Subcutaneous abdominal adipose tissue (tissue), 5 donors: ENCODE data around the gene R3HDM4.

ENCODE experiments used
- H3K27ac ChIP-seq: one replicate; pipeline ENCODE4 v1.7.0; 2013; ENCODE audit warnings: low read depth, mild to moderate bottlenecking, inconsistent platforms, low read length, moderate library complexity
- H3K27me3 ChIP-seq, 5 donors: one replicate each; pipeline ENCODE4 v1.7.0; 2013; ENCODE audit warnings: low read length in 5 of 5, inconsistent platforms in 1 of 5; ENCODE audit not compliant: control insufficient read depth in 5 of 5, insufficient read depth in 4 of 5
- H3K36me3 ChIP-seq, 5 donors: one replicate each; pipeline ENCODE4 v1.7.0; 2013; ENCODE audit warnings: low read length in 5 of 5; ENCODE audit not compliant: control insufficient read depth in 5 of 5, insufficient read depth in 5 of 5
- H3K4me1 ChIP-seq, 5 donors: one replicate each; pipeline ENCODE4 v1.7.0; 2013; ENCODE audit warnings: low read length in 5 of 5, mild to moderate bottlenecking in 3 of 5, moderate library complexity in 1 of 5; ENCODE audit not compliant: control insufficient read depth in 5 of 5, insufficient read depth in 5 of 5
- H3K4me3 ChIP-seq, 5 donors: one replicate each; pipeline ENCODE4 v1.7.0; 2013; ENCODE audit warnings: low read length in 5 of 5, low read depth in 1 of 5
- H3K9ac ChIP-seq, 5 donors: one replicate each; pipeline ENCODE4 v1.7.0; 2013; ENCODE audit warnings: low read length in 5 of 5, mild to moderate bottlenecking in 4 of 5, moderate library complexity in 3 of 5
- H3K9me3 ChIP-seq, 5 donors: one replicate each; pipeline ENCODE4 v1.7.0; 2013; ENCODE audit warnings: low read length in 5 of 5; ENCODE audit not compliant: control insufficient read depth in 5 of 5
- donor health status: healthy.
- donor health status: healthy.
- donor health status: healthy.
- donor health status: healthy.
- donor health status: healthy.

The R3HDM4 gene

DNA sequence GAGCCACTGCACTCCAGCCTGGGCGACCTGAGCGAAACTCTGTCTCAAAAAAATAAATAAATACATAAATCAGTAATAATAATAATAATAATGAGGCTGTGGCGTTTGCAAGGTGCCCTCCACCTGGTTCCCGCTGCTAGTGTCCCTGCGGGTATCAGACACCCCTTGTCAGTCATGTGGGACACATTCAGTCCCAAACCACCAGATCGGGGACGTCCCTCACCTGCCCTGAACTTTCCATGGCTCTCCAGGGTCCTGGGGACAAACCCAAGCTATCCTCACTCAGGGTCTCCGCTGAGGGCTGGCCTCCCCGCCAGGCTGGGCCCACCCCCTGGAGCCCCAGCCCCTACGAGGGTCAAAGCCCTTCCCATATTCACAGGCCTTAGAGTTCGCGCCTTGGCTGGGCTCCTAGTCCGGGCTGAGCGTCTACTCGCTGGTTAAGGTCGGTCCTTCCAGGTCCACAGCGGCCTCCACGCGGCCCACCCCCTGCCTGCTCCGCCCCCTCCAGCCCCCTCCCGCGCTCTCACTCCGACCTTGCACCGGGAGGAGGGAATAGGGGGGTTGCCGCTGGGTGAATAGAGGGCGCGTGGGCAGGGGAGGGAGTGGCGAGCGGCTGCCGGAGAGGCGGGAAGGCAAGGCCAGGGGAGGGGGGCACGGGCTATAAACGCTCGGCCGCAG, 3.8 kb upstream of the R3HDM4 start:
- Histone ChIP-seq H3K36me3 (no peaks in the 10 kb centered on the region), H3K9ac (no peak overlapping the region), H3K4me3 (peak overlapping the region in 2 of 5 donors; percentile 52 to 53), H3K9me3 (no peaks in the 10 kb centered on the region), H3K27ac (no peak overlapping the region), H3K27me3 (peaks cover 22 to 36% (median 27%) of the 10 kb centered on the region in 5 donors), H3K4me1 (peaks cover 2 to 49% (median 27%) of the 10 kb centered on the region in 5 donors)

DNA sequence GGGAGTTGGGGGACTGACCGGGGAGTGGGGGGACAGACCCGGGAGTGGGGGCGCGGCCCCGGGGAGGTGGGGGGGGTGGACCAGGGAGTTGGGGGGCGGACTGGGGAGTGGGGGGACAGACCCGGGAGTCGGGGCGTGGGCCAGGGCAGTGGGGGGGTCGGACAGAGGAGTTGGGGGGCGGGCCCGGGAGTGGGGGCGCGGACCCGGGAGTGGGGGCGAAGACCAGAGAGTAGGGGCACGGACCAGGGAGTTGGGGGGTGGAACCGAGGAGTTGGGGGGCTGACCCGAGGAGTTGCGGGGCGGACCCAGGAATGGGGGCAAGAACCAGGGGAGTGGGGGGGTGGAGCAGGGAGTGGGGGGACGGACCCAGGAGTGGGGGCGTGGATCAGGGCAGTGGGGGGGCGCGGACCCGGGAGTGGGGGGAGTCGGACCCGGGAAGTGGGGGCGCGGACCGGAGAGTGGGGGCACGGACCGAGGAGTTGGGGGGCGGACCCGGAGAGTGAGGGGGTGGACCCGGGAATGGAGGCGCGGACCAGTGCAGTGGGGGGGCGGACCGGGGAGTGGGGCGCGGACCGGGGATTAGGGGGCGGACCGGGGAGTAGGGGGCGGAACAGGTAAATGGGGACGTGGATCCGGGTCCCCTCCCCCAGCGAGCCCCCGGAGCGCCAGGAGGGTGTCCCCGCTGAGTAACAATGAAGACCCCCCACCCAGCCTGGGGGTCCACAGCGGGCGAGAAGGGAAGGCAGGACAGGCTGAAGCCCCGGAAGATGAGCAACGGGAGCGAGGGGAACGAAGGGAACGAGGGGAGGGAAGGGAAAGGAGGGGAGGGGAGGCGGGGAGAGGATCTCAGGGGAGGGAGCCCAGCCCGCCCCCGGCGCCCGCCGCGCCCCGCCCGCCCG, 589 bp downstream of the R3HDM4 start:
- Histone ChIP-seq H3K27ac (peak overlapping the region; percentile 23), H3K4me3 (peak overlapping the region; percentile 64 to 77 (median 70)), H3K4me1 (peaks cover 2 to 22% (median 11%) of the 10 kb centered on the region in 5 donors)

DNA sequence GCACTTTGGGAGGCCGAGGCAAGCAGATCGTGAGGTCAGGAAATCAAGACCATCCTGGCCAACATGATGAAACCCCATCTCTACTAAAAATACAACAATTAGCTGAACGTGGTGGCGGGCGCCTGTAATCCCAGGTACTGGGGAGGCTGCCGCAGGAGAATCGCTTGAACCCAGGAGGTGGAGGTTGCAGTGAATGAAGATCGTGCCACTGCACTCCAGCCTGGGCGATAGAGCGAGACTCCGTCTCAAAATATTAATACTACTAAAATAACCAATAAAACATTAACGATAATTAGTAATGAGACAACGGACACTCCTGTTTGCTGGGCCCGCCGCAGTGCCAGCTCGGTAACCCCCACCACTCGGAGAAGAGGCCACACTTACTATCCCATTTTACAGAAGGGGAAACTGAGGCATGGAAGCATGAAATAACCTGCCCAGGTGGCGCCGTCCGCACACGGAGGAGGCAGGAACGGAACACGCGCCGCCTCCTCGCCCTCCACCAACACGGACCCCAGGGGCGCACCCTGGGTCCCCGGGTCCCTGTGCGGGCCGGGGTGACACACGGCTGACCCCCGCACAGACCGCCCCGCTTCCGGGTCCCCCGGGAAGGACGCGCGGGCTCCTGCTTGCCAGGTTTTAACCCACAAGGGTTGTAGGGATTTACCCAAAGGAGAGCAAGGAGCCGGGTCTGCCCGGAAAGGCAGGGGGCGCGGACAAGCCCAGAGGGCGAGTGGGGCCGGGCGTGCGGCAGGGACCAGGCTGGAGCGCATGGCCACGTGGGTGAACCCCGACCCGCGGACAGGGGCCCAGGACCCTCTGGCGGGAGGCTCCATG, 1.6 kb downstream of the R3HDM4 start:
- H3K27me3 ChIP-seq: no peaks in the 10 kb centered on the region
- H3K9ac ChIP-seq: no peak overlapping the region
- H3K9me3 ChIP-seq: no peaks in the 10 kb centered on the region
- H3K27ac ChIP-seq: no peak overlapping the region
- no peak overlapping the region for H3K4me3 ChIP-seq
- no peaks in the 10 kb centered on the region for H3K36me3 ChIP-seq
- H3K4me1 ChIP-seq: peaks cover 2 to 19% (median 4%) of the 10 kb centered on the region in 5 donors

More for the DNA sequence above, 589 bp downstream of the R3HDM4 start:
- peak overlapping the region in 4 of 5 donors; percentile 59 to 79 (median 66) for H3K9ac ChIP-seq
- H3K9me3 ChIP-seq: no peaks in the 10 kb centered on the region
- peaks cover 2 to 7% (median 4%) of the 10 kb centered on the region in 5 donors for H3K27me3 ChIP-seq
- H3K36me3 ChIP-seq: no peaks in the 10 kb centered on the region

DNA sequence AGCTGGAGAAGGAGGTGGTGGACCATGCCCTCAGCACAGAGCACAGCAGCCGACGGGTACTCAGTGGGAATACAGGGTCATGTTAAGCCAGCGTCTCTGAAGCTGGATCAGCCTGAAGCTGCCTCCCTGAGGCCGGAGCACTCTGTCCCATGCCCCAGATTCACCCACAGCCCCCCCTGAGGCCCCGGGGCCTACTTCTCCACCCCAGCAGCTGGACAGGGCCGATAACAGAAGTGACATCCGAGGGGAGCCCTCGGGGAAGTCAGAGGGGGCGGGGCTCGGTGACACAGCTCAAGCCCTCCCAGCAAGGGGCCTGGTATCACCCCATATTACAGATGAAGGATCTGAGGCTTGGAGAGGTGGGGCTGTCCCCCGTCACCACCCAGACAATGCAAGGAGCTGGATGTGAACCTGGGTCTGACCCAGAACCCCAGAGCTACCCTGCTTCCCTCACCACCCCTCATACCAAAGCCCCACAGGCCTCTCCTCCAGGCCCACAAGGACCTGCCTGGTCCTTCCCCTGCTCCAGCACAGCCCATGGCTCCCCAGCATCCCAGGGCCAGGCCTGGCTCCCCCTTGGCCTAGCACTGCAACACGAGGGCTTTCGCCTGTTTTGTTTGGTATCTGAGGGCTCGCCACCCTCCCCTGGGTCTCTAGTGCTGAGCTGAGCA, 5.7 kb downstream of the R3HDM4 start:
- Histone ChIP-seq H3K27me3 (no peaks in the 10 kb centered on the region), H3K9ac (peak overlapping the region in 1 of 5 donors; percentile 56), H3K36me3 (peaks cover 0 to 2% (median 0%) of the 10 kb centered on the region in 5 donors), H3K9me3 (no peaks in the 10 kb centered on the region), H3K27ac (no peak overlapping the region), H3K4me3 (no peak overlapping the region), H3K4me1 (peaks cover 0 to 13% (median 0%) of the 10 kb centered on the region in 5 donors)

DNA sequence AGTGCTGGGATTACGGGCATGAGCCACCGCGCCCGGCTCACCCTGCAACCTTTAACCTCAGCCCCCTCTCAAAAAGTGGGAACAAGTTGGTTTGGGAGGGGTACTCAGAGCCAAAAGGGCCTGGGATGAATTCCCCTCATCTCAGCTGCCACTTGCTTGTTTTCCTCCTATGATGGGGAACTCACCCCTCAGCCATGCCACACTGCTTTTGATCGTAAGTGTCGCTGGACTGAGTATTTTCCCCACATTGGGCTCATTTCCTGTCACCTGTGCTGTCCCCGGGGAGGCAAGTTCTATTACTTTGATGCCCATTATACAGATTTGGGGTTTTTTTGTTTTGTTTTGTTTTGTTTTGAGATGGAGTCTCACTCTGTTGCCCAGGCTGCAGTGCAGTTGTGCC, 6.5 kb downstream of the R3HDM4 start:
- Histone ChIP-seq H3K9ac (no peak overlapping the region), H3K4me3 (no peak overlapping the region), H3K36me3 (peaks cover 0 to 7% (median 2%) of the 10 kb centered on the region in 5 donors), H3K27ac (no peak overlapping the region), H3K4me1 (peaks cover 0 to 13% (median 0%) of the 10 kb centered on the region in 5 donors), H3K27me3 (no peaks in the 10 kb centered on the region), H3K9me3 (no peaks in the 10 kb centered on the region)

DNA sequence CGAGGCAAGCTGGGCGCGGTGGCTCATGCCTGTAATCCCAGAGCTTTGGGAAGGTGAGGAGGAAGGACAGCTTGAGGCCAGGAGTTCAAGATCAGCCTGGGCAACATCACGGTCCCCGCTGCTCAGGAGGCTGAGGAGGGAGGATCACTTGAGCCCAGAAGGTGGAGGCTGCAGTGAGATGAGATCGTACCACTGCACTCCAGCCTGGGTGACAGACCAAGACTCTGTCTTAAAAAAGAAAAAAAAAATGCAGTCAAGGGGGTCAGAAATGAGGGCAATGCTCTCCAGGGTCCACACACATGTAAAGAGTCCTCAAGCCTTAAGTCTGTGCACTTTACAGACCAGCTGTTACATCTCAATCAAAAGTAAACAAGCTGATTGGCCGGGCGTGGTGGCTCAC, 8.5 kb downstream of the R3HDM4 start:
- Histone ChIP-seq H3K4me1 (peaks cover 0 to 13% (median 0%) of the 10 kb centered on the region in 5 donors), H3K9ac (no peak overlapping the region)

DNA sequence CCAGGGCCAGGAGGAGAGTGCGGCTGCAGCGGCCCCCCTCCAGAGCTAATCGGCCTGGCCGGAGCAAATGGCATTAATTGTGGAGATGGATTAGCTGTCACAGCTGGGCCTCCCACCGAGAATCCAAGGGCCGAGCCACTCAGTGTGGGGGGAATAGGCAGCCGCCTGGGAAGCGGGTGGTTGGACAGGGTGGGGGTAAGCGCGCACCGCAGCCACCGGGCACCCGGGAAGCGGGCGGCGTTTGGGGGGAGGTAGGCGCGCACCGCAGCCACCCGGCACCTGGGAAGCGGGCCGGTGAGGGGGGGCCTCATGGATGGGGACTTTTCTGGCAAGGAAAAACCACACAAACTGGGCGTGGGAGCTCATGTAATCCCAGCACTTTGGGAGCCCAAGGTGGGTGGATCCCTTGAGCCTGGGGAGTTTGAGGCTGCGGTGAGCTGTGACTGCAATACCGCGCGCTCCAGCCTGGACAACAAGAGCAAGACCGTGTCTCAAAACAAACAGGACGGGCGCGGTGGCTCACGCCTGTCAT, 9.7 kb downstream of the R3HDM4 start:
- no peak overlapping the region for H3K27ac ChIP-seq
- no peak overlapping the region for H3K4me3 ChIP-seq

More for the DNA sequence above, 8.5 kb downstream of the R3HDM4 start:
- Histone ChIP-seq H3K27me3 (no peaks in the 10 kb centered on the region), H3K9me3 (no peaks in the 10 kb centered on the region), H3K27ac (no peak overlapping the region), H3K4me3 (no peak overlapping the region), H3K36me3 (peaks cover 0 to 17% (median 6%) of the 10 kb centered on the region in 5 donors)

DNA sequence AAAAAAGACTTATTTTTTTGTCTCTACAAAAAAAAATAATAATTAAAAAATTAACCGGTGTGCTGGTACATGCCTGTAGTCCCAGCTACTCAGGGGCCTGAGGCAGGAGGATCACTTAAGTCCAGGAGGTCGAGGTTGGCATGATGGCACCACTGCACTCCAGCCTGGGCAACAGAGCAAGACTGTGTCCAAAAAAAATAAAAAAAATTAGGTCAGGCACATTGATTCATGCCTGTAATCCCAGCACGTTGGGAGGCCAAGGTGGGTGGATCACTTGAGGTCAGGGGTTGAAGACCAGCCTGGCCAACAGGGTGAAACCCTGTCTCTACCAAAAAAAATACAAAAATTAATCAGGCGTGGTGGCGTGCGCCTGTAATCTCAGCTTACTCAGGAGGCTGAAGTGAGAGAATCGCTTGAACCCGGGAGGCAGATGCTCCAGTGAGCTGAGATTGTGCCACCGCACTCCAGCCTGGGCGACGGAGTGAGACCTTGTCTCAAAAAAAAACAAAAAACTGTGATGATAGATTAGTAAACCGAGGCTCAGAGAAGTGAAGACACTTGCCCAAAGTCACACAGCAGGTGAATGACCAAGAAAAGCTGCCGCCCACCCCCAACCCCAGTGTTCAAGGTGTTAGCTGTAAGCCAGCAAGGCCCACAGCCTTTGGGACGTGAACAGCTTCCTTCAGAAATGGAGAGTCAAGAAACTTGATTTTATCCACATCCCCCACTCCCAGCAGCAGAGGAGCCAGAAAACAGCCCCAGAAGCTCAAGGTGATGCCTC, 10.4 kb downstream of the R3HDM4 start:
- Histone ChIP-seq H3K9ac (no peak overlapping the region), H3K27me3 (no peaks in the 10 kb centered on the region), H3K27ac (no peak overlapping the region), H3K4me3 (no peak overlapping the region), H3K4me1 (peaks cover 0 to 7% (median 0%) of the 10 kb centered on the region in 5 donors), H3K36me3 (peaks cover 0 to 28% (median 14%) of the 10 kb centered on the region in 5 donors), H3K9me3 (no peaks in the 10 kb centered on the region)

More for the DNA sequence above, 9.7 kb downstream of the R3HDM4 start:
- Histone ChIP-seq H3K9me3 (no peaks in the 10 kb centered on the region), H3K27me3 (no peaks in the 10 kb centered on the region), H3K9ac (no peak overlapping the region), H3K4me1 (peaks cover 0 to 7% (median 0%) of the 10 kb centered on the region in 5 donors), H3K36me3 (peaks cover 0 to 28% (median 14%) of the 10 kb centered on the region in 5 donors)
